HG03571 (cell line): ENCODE results near the gene ERICH3.

ENCODE experiments used
- ATAC-seq: cut with Tn5 transposase; IDR thresholded peaks from one replicate; pipeline ENCODE4 v1.9.1; 2021; ENCODE audit not compliant: unreplicated experiment

ERICH3 gene

DNA sequence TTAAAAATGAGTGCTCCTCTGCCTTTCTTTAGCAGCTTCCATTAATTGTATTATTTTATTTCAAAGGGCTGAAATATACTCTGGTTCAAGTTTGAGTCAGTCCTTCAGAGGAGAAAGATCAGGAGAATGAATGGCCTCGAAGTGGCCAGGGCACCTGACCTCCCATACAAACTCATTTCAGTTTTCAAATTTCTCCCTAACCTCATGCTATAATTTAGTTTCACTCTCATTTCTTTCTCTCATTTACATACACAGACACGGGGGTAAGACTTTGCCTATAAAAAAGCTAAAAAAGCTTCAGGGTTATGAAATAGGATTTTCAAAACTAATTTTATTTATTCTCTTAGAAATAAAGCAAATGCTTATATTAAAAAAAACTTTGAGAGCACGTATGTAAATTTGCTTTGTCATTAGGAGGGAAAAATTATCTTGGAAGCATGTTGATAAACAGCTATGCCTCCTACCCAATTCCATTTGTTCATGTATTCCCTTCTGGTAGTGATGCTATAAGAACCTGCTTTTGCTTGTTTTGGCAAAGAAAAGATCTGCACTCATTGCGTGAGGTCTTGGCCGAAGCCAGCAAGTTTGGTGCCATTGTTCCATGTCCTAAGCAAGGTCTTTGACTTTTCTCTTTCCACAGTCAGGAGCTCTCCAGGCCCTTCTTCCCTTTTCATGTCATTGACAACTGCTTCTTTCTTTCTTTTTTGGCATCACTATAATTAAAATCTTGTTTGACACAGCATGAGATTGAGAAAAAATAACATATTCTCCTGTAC lies 80.8 kb downstream of the ERICH3 start:
- ATAC-seq, result no peak

DNA sequence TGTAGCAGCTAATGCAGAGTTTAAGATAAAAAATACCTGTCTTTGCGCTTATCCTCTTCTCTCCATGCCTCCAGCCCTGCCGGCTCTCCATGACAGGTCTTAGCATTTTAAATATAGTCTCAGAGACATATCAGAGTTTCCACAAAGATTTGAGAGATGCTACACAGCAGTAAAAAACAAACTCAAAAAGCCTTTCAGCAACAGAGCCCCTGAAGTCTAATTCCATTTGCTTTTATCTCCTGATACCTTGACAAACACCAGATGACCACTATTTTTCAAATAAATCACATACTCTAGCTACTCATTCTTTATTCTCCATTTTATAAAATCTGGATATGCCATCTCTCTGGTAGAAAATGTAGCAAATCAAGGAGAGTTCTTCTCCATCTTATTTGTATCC lies 81.6 kb downstream of the ERICH3 start:
- no peak for ATAC-seq

DNA sequence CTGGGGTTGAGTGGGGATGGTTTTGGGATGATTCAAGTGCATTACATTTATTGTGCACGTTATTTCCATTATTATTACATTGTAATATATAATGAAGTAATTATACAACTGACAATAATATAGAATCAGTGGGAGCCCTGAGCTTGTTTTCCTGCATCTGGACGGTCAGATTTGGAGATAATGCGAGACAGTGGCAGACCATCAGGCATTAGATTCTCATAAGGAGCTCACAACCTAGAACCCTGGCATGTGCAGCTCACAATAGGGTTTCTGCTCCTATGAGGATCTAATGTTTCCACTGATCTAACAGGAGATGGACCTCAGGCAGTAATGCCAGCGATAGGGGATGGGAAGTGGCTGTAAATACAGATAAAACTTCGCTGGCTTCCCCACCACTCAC lies 83.3 kb downstream of the ERICH3 start:
- no peak for ATAC-seq

DNA sequence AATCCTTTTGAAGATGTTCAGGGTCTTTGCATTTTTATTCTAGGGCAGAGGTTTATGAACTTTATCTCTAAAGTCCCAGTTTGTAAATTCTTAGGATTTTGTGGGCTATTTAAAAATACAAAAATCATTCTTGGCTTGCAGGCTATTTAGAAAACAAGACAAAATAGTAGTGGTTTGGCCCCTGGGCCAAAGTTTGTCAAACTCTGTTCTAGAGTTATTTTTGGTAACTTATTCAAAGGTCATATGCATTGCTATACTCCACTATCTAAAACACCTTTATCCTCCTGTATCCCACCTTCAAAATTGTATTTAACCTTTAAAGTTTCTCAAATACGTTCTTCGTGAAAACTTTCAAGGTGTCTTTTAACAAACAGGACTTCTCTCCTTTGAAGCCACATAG lies 85.7 kb downstream of the ERICH3 start:
- no peak for ATAC-seq

DNA sequence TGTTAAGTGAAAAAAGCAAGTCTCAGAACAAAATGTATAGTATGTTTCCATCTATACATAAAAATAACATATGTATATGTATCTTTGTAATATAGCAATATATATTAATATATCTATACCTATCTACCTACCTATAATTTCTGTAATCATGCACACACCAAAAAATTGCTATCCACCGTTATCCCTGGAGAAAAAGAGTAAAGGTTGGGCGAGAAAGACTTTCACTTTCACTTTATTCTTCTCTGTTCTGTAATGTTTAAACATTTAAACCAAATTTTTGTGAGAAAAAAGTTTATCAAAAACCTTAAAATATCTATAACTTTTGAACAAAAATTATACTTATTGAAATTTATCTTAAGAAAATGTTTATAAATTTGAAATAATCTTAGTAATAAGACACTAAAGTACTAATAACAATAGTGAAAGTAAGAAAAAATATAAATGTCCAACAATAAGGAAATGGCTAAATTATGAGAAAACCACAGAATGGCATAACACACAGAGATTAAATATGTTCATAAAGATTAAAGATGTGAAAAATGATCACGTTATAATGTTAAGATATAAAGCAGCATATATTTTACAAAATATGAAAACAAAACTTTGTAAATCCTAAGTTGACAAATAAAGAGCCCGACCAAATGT lies 87.2 kb downstream of the ERICH3 start:
- no peak for ATAC-seq

DNA sequence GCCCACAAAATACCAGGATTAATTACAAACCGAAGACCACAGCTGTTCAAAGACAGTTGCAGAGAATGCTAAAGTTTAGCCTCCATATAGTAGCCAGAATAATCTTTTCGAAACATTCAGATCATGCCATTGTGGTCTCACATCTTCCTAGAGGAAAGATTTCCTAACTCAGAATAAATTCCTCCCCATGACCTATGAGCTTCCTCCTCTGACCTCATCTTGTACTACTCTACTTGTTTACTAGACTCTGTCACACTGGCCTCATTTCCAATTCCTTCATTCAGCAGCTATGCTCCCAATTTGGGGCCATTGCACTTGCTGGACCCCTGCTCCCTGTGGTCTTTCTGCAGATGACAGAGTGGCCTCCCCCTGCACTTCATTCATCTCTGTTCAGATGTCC lies 89.4 kb downstream of the ERICH3 start:
- ATAC-seq, result no peak

DNA sequence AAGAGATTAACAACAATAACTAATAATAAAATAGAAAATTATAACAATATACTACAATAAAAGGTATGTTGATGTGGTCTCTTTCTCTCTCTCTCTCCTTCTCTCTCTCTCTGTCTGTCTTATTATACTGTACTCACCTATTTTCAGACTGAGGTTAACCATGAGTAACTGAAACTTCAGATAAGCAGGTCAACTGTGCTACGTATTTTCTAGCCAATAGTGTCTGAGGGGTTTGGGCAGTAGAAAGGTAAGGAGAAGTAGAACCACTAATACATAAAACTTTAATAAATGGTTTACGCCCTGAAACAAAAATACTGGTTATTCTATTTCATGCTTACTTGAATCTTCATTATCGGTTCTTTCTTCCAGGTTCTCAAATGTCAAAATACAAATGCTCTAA lies 90.2 kb downstream of the ERICH3 start:
- no peak for ATAC-seq

DNA sequence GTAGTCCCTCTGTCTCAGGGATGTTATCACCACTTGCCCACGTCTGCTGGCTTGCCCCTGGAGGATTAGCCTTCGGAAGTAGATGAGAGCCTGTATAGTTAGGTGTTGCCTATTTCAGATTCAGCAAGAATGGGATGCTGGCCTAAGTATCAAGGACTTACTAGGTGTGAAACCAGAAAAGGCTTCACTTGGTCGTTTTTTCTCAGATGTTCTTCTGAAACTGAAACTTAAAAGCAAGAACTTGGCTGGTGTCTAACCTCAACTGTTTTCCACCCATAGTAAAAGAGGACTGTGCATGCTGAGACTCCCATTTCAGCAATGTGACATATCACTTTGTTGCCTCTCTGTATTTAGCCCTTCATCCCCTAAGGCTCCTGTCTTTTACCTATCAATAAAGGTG lies 94.2 kb downstream of the ERICH3 start:
- peak; percentile 100 for ATAC-seq

DNA sequence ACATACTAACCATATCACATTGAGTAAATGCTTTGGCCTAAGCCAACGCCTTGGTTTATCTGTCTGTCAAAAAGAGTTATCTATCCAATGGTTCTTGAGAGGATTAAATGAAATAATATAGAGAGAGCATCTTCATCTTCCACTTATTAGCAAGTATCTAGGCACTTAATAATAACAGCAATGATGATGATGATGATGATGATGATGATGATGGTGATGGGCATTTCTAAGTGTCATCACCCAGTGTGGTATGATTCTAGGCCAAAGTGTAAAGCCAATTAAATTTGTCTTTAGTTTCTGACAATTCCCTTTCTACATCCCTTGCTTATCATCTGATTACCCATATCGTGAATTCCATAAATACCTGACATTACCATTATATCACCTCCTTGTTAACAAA lies 95.5 kb downstream of the ERICH3 start:
- no peak for ATAC-seq

DNA sequence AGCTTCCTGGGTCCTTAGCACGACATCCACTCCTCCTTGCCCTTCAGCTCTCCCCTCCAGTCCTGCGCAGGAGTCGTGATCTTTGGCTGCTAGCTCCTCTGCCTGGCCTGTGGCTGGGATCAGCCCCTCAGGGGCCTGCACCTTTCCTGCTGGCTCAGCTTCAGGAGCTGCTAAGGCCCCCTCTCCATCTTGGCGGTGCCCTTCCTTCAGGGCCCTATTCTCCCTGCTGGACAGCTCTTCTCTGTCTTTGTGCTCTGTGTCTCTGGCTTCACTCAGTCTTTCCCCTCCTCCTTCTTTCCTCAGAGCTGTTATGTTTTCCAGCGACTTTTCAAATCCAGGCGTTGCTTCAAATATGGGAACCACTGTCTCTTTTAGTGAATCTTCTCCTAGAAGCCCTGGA lies 101.7 kb downstream of the ERICH3 start:
- ATAC-seq, result no peak

DNA sequence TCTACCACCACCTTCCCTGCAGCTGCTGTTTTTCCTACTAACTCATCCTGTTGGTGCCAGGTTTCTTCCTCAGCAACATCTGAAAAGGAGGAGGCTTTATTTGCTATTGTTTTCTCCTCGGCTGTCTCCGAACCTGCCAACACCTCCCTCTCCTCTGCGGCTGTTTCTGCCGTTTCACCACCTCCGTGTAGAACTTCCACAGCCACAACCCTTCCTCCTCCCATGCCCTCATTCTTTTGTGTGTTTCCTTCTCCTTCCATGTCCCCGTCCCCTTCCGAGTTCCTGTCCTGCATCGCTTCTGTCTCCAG lies 102.1 kb downstream of the ERICH3 start:
- no peak for ATAC-seq

DNA sequence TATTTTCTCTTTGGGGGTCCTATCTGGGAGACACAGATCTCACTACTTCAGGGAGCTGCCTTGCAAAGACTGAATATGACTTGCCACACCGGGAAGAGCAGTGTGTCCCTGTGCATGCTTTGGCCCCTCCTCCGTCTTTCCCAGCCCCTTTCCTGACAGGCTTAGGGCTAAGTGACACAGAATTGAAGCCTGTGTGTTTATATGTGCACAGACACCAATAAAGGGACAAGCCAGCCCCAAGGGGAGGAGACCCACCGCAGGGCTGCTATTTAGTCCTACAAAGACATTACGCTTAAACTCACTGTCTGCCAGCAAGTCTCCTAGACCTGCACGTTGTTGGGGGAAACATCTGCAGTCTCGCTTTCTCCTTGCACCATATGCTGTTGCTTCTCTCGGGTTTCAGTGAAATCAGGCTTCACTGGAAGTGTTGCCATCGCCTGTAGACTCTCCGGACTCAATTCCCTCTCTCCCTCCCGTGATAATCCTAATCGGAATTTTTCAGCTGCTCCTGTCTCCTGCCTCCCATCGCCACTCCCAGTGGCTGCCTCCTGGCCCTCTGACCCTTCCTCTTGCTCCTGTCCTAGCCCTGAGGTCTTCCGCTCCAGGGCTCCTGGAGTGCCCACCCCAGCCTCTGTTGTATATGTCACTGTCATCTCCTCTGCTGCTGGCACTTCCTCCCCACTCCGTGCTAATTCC lies 102.6 kb downstream of the ERICH3 start:
- no peak for ATAC-seq

DNA sequence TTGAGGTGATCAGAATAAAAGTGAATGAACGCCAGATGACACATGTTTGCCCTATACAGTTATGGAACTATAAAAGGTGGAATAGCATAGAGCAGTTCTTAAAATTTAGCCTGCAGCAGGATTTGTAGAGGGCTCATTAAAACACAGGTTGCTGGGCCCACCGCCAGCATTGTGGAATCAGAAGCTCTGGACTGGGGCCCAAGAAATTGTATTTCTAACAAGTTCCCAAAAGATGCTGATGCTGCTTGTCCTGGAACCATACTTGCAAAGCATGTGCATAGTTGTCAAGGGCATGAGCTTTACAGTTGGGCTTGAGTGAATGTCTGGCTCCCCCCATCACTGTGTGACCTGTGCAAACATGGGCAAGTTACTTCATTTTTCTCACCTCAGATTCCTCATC lies 123.7 kb downstream of the ERICH3 start:
- ATAC-seq, result no peak

DNA sequence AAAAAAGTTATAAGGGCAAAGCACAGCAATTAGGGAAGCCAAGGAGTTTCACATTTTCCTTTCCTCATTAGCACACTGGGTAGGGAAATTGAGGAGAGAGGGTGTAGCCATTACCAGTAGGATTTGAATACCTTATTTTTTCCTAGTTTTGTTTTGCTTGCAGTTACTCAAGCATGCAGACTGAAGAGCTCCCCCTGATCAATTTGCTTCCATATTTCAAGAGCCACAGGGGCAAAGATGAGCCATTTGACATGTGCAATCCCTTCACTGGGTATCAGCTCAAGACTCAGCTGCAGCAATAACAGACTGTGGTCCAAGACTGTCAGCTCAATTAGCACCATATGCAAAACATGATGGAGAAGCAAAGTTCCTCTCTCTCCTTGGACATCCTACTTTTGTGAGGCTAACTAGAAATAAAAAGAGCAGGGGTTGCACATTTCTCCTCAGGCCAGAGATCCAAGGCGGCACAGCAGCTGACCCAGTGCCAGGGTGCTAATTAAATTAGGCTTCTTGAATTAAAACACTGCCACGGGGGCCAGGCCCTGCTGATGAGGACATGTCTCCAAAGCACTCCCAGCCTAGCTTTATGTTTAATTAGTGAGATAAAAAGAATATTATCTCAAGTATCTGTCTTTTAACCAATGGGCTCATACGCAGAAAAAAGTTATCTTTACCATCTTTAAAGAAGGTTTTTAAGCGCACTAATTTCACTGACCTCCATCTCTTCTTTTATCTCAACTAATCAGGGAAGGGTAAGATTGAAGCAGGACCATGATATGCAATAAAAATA lies 124.4 kb downstream of the ERICH3 start:
- no peak for ATAC-seq

DNA sequence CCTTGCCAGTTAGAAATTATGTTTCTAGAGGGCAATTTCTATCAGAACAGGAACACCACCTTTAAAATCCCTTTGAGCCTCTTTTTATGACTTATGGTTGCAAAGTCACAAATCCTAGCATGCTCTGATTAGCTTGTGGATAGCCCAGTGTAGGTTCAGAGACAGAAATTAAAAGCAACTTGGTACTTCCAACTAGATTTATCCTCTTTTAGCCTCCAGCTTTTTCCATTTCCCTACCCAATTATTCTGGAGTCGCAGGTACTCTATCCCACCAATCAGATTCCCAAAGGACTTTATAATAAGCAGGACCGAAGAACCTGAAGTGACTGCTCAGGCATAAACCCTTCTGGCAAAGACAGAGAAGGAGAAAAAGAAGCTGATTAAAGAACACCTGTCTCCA lies 127.8 kb downstream of the ERICH3 start:
- ATAC-seq, result no peak

DNA sequence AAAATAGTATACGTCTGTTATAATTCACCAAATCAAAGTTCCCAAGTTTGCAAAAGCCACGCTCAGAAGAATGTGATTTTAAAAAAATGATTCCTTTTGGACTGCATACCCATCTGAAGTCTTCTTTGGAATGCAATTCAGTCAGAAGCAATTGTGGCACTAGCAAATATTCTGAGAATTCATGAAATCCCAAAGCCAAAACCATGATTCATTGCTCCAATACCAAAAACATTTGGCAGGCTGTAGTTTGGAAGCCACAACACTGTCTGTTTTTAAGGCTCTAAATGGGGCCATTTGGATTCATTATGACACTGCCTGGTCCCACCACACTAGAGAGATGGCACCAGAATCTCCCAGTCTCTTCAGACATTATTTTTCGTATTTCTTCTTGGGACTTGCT lies 139.4 kb downstream of the ERICH3 start:
- no peak for ATAC-seq

DNA sequence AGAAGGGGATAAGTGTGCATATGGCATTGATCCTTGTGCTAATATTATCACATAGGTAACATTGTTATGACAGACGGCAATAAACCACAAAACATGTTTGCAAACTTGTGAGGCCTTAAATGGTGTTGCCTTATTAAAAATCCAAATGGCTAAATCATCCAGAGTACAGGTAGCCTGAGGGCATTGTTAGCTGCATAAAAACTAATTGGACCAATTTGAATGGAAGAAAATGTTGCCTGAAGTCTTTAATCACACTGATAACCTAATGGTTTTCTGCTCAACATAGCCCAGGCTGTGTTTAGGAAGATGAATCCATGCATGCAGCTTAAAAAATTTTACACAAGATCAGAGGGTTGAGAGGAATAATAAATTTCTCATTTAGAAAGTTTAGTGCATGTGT lies 141.8 kb downstream of the ERICH3 start:
- ATAC-seq, result no peak

DNA sequence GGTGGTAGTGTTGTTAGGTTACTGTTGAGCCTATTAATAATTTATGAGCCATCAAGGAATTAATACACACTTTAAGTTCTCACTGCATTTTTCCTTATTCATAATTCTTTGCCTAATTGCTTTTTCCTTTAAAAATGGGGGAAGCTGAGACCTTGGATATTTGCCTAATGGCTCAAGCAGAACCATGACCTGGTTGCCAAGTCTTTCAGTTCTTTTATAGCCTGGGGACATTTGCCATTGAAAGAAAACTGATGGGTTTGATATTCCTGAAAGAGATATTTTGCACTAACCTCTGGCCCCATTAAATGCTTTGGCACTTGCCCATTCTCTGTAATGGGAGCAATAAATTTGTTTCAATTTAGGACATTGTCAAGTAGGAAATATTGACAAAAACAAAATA lies 142.7 kb downstream of the ERICH3 start:
- ATAC-seq, result no peak

DNA sequence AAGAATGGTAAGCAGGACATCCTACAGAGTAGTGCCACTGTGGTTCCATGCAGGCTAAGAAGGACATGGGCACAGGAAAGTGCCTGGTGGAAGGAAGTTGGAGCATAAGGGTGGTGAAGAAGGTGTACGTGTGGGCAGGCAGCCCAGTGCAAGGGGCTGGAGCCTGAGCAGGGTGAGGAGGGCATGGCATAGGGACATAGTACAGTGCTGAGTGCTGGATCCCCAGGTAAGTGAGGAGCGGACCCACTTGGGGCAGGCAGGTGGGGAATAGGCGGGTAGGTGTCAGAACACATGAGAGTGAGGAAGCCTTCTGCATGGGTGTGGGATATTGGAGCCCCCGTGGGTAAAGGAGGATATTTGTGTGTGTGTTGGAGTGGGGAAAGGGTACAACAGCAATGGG lies 145.5 kb downstream of the ERICH3 start:
- no peak for ATAC-seq

DNA sequence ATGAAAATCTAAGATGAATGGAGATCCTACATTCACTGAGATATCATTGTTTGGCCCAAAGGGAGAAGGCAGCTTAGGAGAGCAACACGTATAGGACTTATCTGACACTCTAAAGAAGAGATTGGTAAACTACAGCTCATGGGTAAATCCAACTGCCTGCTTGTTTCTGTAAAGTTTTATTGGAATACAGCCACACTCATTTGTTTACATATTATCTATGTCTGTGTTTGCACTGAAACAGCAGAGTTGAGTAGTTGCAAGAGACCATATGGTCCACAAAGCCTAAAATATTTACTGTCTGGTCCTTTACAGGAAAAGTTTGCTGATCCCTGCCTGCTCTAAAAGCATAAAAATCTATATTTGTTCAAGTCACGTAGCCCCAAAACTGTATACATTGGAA lies 146.9 kb downstream of the ERICH3 start:
- no peak for ATAC-seq

DNA sequence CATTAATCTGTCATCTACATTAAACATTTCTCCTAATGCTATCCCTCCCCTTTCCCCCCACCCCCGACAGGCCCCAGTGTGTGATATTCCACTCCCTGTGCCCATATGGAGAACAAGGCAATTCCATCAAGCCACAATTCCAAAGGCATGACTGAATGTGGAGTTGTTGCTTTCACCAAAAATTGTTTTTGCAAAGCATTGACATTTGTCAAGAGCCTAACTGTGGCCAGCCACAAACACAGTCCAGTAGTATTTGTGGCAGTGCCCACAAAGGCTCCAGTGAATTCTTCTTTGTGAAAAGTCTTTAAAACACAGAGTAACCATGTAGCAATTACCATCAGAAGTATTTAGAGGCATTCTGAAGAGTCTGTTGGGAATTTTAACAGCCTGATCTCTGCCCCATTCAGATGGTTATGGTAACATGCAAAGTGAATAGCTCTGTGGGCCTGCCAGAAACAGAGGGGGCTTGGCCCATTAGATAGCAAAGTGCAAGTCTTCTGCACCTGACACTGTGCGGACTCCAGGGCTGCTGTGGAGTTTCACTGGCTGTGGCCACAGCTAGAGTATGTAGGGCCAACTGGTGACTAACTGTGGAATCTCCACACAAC lies 149.6 kb downstream of the ERICH3 start:
- ATAC-seq, result no peak
